Measurements from ENCODE around the gene DHRS3.

DNA sequence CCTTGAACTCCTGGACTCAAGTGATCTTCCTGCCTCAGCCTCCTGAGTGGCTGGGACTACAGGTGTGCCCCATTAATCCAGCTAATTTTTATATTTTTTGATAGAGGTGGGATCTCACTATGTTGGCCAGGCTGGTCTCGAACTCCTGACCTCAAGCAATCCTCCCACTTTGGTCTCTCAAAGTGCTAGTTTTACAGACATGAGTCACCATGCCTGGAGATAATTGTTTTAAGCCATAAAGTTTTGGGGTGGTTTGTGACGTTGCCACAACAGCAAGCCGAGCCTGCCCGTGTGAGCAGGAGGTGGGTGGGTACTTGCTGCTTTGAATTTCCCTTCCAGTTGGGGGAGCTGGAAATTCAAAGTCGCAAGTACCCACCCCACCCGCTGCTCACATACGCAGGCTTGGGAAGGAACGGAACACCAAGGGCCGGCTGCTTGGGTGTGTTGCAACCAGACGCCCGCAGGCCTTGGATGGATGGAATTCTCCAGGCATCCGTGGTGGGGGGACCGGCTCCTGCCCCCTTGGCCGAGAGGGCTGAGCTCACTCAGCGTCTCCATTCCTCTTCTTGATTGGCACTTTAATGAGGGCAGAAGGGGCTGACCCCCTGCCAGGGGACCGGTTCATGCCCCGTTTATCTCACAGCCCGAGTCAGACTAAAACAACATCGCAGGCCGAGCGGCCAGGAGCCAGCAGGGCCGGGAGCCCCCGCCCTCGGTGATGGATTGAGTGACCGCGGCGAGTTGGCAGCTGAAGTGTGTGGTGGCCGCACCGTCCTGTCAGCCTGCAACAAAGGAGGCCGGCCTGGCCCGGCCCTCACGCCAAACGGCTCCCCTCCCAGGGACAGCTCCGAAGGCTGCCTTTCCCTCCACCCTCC lies 78.1 kb downstream of the DHRS3 start:
- TF ChIP-seq, protein P1, sequence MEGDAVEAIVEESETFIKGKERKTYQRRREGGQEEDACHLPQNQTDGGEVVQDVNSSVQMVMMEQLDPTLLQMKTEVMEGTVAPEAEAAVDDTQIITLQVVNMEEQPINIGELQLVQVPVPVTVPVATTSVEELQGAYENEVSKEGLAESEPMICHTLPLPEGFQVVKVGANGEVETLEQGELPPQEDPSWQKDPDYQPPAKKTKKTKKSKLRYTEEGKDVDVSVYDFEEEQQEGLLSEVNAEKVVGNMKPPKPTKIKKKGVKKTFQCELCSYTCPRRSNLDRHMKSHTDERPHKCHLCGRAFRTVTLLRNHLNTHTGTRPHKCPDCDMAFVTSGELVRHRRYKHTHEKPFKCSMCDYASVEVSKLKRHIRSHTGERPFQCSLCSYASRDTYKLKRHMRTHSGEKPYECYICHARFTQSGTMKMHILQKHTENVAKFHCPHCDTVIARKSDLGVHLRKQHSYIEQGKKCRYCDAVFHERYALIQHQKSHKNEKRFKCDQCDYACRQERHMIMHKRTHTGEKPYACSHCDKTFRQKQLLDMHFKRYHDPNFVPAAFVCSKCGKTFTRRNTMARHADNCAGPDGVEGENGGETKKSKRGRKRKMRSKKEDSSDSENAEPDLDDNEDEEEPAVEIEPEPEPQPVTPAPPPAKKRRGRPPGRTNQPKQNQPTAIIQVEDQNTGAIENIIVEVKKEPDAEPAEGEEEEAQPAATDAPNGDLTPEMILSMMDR (IDR thresholded peaks at IDR 0.05) = peak in 3 of 5 experiments; percentile 9 to 36 (median 24)
- TF ChIP-seq POLR2A (IDR thresholded peaks at IDR 0.05) = no peak
- TF ChIP-seq EP300 (IDR thresholded peaks at IDR 0.05) = peak; percentile 72 to 91
